Measurements from ENCODE around the gene MOBP. TPM values are rescaled to one million over a fixed set of nuclear protein-coding genes. Genes with fewer than 3 reads are reported as not detected.
"Not testable (repeated sequence)": the region's sequence is repeated elsewhere in the genome, so short reads cannot be mapped to it uniquely, and the experiment has no call there.

Gene MOBP
- total RNA-seq, 1 donor from 2014 or later = not detected

DNA sequence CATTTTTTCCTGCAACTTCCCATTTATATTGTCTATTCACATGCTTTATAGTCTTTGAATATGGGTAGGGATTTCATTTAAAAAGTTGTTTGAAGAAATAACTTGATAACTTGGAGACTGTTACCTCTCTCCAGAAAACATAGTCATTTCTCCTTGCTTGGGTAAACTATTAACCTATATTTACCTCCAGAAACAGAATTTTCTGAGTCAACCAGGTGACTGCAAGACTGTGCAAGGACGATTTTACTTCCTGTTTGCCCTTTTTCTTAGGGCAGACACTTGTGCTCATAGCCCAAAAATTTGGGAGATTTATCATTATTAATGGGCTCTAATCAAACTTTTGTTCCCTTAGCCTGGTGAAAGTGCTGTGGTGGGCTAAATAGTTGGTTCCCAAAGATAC is 14.3 kb upstream of the MOBP start:
- no peak for ATAC-seq

DNA sequence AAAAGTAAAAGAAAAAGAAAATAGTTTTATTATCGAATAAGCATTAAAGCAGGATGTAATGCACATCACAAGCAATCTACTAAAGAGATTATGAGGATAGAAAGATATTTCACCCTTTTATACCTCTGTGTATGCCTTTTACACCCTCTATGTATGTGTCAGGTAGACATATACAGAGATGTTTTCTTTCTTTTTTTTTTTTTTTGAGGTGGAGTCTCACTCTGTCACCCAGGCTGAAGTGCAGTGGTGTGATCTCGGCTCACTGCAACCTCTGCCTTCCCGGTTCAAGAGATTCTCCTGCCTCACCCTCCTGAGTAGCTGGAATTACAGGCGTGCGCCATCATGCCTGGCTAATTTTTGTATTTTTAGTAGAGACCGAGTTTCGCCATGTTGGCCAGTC is 13.6 kb upstream of the MOBP start:
- ATAC-seq = not testable (repeated sequence)

- ATAC-seq = no peak
These were observed 12.8 kb upstream of the MOBP start for GRCh38 chr3:39454591-39455217.

DNA sequence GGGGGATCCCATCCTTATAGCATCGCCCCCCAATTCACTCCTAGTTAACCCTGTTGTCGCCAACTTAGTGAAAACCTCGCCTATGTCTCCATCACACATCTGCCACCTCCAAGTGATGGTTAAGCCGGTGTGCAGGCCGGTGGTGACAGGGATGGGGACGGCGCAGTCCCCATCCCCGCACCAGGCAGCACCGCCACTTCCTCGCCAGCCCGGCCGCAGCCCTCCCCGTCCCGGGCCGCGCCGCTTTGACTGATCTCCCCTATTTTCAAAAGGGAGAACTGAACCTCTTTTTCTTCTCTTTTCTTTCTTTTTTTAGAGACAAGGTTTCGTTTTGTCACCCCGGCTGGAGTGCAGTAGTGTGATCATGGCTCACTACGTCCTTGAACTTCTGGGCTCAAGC is 11.3 kb upstream of the MOBP start:
- no peak for ATAC-seq

- ATAC-seq = no peak
These were observed 10.1 kb upstream of the MOBP start for GRCh38 chr3:39457361-39457760.

DNA sequence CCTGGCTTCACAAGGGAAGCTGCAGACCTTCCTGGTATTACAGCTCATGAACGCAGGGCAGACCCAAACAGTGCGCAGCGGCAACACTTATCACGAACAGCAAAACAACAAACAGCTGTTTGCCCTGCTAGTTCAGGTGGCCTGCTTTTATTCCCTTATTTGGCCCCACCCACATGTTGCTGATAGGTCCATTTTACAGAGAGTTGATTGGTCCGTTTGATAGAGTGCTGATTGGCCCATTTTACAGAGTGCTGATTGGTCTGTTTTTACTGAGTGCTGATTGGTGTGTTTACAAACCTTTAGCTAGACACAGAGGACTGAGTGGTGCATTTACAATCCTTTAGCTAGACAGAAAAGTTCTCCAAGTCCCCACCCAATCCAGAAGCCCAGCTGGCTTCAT is 8.9 kb upstream of the MOBP start:
- ATAC-seq = not testable (repeated sequence)

DNA sequence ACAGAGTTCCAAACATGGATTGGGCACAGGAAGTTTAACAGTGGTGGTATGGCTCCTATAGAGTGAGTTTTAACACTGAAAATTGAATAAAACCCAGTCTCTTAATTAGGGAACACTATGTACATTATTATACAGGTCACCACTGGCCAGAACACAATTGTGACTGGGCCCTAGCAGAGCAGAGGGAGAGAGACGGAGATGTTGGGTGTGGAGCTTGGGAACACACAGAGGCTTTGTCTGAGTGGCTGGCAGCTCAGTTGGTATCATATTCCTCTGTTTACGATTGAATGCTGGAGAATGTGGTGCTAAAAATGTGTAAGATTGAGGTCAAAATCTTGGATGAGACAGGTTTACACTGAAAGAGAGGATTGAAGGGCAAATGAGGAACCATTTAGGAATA is 6.8 kb upstream of the MOBP start:
- no peak for ATAC-seq

- ATAC-seq = no peak
These were observed 4.2 kb upstream of the MOBP start for GRCh38 chr3:39463269-39463668.

- ATAC-seq = no peak
These were observed 492 bp upstream of the MOBP start for GRCh38 chr3:39466988-39467387.

DNA sequence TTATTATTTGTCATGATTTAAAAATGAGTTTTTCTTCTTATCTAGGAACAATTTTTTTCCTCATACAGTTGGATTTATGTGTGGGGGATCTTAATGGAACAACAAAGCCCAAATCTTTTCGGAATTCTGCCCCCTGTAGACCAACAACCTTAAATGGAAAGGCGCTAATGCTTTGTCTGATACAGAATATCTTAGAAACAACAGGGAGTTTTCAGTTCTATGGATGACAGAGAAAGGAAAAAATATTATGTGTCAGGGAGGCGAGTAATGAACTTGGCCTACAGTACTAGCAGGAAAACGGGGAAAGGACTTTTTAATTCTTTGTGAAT is 592 bp downstream of the MOBP start:
- no peak for ATAC-seq

- no peak for ATAC-seq
These were observed 1.8 kb downstream of the MOBP start for GRCh38 chr3:39469258-39469657.

DNA sequence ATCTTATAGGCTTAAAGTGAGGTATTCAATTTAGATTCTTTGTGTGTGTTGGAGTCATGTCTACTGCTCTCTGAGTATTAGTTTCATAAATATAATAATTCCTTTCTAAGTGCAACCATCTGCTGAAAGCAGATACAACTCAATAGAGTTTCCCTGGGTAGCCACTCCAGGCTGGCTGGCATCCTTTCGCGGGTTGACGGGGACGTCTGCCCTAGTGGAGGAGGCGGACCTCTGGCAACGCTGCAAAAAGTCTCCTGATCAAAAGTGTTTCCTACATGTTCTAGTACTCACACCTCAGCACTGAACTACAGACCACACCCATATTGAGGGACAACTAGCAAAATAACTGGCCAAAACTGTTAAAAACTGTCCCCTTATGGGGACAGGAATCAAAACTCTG is 2.5 kb downstream of the MOBP start:
- no peak for ATAC-seq

DNA sequence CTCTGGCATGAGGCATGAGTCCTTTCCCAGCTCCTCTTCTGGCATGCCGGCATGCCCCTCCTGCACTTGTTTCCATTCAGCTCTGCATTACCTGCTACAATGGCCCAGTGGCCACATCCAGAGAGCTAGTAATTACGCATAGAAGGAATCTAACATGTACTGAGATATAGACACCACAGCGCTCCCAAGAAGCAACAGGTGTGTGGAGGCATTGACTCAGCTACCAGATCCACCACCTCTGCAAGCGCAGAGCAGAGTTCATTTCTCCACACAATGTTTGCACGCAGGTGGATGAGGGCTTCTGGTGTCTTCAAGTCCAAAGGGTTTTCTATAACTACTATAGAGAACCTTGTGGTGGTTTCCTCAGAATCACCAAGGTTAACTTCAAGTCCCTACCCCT is 4.2 kb downstream of the MOBP start:
- ATAC-seq = no peak

DNA sequence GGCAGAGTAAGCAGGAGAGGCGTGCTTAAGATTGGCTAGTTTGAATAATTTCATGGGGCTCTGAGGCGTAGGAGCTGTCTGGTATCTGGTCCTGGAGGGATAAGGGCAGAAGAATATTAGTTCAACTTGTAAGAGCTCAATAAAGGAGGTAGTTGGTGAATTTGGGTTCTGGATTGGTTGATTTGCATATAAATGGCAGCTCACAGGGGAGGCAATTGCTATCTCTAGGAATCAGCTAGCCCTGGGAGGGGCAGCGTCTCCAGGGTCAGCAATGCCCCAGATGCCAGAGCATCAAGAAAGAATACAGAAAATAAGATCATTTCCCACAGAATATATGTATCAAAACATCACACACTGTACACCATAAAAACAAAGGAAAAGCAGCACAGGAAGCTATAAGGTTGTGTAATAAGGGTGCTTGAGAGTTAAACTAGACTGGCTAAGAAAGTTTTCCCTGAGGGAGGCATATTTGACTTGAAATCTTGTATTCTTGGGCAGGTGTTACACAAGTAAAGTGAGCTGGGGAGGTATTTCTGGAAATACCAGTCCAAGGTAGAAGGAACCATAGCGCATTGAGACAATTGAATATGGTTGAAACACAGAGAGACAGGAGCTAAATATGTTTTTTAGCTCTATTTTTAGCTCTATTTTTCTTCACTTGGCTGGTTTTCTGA is 6.1 kb downstream of the MOBP start:
- peak; percentile 88 for ATAC-seq

DNA sequence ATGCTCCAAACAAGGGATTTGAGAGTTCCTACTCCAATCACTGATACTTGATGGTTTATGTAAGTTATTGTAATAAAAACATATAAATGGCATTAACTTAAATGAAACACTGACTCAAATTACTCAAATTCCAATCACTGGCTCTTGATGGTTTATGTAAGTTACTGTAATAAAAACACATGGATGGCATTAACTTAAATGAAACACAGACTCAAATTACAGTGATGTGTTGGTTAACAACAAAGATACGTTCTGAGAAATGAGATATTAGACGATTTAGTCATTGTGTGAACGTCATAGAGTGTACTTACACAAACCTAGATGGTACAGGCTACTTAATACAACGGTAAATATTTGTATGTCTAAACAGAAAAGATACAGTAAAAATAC is 6.6 kb downstream of the MOBP start:
- ATAC-seq = no peak

DNA sequence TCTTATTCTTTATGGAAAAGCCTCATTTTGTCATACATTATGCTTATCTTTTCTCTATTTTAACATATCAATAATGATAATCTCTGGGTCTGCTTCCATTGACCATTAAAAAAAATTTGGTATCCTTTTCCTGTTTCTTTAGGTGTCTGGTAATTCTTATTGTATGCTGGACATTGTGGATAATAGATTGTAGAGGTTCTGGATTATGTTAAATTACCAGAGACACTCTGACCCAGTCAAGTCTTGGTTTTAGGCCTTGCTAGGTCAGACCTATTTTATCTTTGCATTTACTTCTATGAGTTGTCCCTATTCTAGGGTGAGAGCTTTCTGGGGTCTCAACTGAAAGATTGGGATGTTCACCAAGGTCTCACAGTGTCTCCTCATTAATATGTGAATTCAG is 9.3 kb downstream of the MOBP start:
- no peak for ATAC-seq

DNA sequence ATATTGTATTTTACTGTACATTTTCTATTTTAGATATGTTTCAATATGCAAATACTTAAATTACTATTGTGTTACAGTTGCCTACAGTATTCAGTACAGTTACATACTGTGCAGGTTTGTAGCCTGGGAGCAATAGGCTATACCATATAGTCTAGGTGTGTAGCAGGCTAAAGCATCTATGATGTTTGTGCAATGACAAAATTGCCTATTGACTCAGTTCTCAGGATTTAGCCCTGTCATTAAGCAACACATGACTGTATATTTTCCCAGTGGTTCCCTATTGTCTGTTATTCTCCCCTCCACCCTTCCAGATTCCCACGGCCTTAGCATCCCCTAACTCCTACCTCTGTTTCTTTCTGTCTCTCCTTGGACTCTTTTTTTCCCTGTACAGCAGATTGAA is 10.7 kb downstream of the MOBP start:
- no peak for ATAC-seq

DNA sequence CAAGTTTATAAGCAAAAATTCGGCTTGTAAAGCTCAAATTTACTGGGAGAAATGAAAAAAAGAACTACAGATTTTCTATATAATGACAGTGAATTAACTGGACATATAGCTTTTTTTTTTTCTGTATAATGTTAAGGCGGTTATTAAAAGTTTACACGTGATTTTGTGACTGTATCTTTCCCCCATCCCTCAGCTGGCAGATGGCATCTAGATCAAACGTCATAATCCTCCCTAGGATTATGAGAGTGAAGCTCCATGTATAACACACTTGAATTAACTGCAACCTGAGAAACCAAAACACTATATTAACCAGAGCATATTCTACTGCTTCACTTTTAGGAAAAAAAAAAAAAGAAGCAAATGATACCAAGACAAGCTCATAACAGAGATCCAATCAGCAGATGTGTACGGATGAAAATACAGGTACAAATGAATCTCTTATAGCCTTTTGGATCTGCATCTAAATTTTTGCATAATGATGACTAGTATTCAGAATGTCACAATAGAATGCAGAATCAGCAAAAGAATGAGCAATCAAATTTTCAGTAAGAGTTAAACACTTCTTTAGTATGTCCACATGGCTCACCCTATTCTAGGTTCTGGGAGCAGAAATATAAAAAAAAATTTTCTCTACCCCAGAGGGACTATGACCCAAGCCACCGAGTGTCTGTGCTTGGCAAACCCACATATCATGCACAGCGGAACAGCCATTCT is 12.4 kb downstream of the MOBP start:
- no peak for ATAC-seq

DNA sequence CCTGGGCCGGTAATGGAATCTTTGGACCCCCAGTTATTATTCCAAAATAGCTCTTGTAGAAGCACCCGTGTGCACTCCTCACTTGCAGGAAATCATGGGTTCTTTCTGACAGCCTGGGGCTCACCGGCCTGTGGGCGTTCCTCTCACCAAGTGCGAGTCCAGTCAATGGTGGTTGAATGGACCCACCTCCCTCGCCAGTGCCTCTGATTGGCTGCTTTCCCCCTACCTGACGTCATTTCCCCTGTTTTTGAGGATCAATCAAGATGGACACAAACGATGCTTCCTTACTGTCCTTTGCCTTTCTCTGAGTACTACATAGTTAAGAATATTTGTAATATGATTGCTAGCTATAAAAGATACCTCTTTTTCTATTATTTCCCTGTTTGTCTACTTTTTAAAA is 18.1 kb downstream of the MOBP start:
- no peak for ATAC-seq

GRCh38 chr3:39491014-39491413 is 23.5 kb downstream of the MOBP start:
- no peak for ATAC-seq

DNA sequence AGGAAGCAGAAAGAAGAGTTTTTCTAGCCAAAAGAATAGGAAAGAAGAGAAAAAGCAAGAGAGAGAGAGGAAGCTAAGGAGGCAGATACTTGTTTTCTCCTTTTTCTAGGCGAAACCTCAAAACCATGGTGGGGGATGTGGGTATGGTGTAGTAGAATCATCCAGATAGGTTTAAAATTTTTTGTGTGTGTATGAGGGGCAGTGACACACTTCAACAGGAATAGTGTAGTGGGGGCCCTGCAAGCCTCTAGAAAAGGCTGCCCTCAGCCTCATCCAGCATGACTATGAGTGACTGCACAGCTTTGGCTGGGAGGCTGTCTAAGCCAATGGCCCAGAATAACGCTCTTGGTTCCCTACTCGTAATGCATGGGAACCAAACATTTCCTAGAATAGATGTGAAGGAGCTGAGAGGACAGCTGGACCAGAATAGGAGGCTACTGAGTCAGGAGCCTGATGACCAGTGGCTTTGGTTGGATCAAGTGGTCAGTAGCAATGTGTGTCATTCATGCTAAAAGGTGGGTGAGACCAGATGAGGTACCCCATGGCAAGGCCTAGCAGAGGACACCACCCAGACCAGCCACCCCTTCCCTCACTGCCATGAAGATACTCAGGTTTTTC is 24.4 kb downstream of the MOBP start:
- ATAC-seq = no peak

- ATAC-seq = no peak
These were observed 27.3 kb downstream of the MOBP start for GRCh38 chr3:39494781-39495180.

- ATAC-seq = no peak
These were observed 30.3 kb downstream of the MOBP start for GRCh38 chr3:39497753-39498152.
